Activated CD4-positive, alpha-beta T cell treated with anti-CD3 and anti-CD28 coated beads, Interleukin-2, amount 10 ng/mL, durations not matched to agents 24 days and 14 days (primary cell): ENCODE results near the gene PCSK6. TPM values are rescaled to one million over a fixed set of nuclear protein-coding genes. Genes with fewer than 3 reads are reported as not detected.

ENCODE experiments used
- DNase-seq: peaks from one replicate; pipeline ENCODE4 v3.0.0; 2022
- H3K27ac Mint-ChIP-seq: one replicate; pipeline ENCODE4 v1.8.0; 2022; ENCODE audit warnings: mild to moderate bottlenecking, mixed read lengths
- H3K27me3 Mint-ChIP-seq: one replicate; pipeline ENCODE4 v1.8.0; 2022; ENCODE audit warnings: mixed read lengths
- H3K36me3 Mint-ChIP-seq: one replicate; pipeline ENCODE4 v1.8.0; 2022; ENCODE audit warnings: low read depth, mild to moderate bottlenecking, mixed read lengths
- H3K4me1 Mint-ChIP-seq: one replicate; pipeline ENCODE4 v1.8.0; 2021; ENCODE audit warnings: mixed read lengths
- H3K4me3 Mint-ChIP-seq: one replicate; pipeline ENCODE4 v1.8.0; 2022; ENCODE audit warnings: mild to moderate bottlenecking, moderate library complexity, mixed read lengths
- H3K9me3 Mint-ChIP-seq: one replicate; pipeline ENCODE4 v1.8.0; 2021; ENCODE audit warnings: mixed read lengths
- intact Hi-C: fragments of 100-400 bp; cut with micrococcal nuclease; formaldehyde crosslinking; loops from one replicate; pipeline ENCODE4 v1.15.1; 2023
- total RNA-seq: library from RNA; stranded (reverse); gene quantifications from 2 replicates; pipeline ENCODE4 v1.2.3, GENCODE V29; 2022

Gene PCSK6
- total RNA-seq, 1 donor from 2014 or later = 5.4 TPM

DNA sequence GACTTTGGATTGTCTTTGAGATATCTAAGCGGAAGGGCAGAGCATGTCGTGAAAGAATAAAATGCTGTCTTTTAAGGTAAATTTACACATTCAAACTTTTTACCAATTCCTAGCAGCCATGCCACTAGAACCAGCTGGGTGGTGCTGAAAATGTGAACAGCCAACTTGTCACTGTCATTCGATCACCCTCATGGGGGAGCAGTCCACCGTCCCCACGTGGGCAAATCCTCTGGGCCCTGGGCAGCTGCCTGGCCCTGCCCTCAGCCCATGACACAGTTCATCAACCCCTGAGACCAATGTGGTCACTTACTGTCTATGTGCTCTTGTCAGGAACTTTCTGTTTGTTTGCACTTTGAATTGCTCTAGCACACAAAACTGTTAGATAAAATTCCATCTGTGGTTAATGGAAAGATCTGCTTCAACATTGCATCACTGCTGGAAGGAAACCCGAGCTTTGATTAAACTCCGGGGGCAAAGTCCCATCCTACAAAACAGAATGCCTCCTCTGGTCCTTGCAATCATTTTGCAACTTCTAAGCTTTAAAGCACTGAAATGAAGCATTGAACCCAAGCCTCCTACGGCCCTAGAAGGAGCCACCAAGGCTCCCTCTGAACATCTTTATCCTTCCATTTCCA is 50.1 kb downstream of the PCSK6 start:
- Mint-ChIP-seq H3K36me3 (no peaks in the 10 kb centered on the region), H3K27ac (no peak overlapping the region), H3K9me3 (no peaks in the 10 kb centered on the region), H3K27me3 (peaks cover 6% of the 10 kb centered on the region), H3K4me3 (no peak overlapping the region), H3K4me1 (peaks cover 7% of the 10 kb centered on the region)
- intact Hi-C loops = no loop called here
- DNase-seq = no peak

DNA sequence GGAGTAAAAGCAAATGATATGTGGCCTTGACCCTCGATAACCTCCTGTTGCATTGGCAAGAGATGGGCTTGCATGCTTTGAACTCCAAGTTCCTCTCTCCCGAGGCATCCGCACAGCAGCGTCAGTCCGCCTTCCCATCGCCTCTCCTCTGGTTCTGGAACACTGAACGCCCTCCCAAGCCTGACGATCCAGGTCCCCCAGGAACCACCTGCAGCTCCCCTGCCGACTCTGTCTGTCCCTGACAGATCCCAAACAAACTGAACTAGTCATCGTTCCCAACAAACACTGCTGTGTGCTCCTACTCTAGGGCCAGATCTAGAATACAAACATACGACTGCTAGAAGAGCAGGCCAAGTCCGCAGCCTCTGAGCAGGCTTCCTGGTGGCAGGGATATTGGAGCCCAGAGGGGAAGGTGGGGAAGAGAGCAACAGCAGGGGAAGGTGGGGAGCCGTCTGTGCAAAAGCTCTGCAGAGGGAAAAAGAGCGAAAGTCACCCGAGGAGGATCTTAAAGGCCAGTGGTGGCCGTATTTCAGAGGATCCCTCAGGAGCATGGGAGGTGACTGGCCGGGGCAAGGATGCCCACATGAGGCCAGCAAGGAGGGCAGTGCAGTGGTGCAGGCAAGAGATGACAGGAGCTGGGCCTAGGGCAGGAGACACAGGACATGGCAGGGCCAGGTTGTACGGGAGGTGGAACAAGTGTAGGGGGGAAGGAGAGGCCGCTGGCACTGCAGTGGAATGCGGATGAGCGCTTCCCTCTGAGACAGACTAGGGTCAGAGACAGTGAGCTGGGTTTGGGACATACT is 50.8 kb downstream of the PCSK6 start:
- H3K27ac Mint-ChIP-seq = no peak overlapping the region
- H3K27me3 Mint-ChIP-seq = peaks cover 6% of the 10 kb centered on the region
- intact Hi-C loops = no loop called here
- H3K9me3 Mint-ChIP-seq = no peaks in the 10 kb centered on the region
- H3K4me1 Mint-ChIP-seq = peaks cover 7% of the 10 kb centered on the region
- DNase-seq = no peak
- H3K4me3 Mint-ChIP-seq = no peak overlapping the region
- no peaks in the 10 kb centered on the region for H3K36me3 Mint-ChIP-seq

DNA sequence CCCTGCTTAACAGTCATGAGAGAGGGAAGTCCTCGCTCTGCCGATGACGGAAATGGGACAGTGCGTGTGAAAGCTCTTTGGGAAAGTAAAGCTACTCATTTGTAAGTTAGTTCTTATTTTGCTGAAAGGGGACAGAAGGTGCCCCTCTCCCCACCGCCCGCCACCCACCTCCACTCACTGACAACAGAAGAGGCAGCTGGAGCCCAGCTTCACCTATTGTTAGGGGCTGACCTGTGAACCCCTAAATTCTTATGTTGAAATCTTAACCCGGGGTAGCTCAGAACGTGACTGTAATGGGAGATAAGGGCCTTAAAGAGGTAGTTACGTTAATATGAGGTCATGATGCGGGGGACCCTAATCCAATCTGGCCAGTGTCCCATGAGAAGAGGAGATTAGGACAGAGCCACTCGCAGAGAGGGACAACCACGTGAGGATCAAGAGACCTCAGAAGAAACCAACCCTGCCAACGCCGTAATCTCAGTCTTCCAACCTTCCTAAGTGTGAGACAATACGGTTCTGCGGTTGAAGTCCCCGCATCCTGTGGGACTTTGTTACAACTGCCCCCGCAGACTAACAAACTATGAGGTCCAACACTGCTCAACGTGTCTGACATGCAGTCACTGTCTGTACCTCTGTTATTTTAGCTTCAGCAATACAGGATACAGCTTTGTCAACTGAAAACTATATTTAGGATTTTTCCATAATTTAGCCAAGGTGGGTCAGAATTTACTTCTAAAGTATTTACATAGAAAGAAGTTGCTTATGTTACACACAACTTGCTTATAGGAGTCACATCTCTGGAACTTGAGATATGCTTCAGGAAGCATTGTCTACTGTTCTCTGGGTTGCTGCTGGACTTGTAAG is 51.7 kb downstream of the PCSK6 start:
- Mint-ChIP-seq H3K4me3 (no peak overlapping the region), H3K27me3 (peaks cover 6% of the 10 kb centered on the region), H3K36me3 (no peaks in the 10 kb centered on the region), H3K9me3 (no peaks in the 10 kb centered on the region), H3K27ac (no peak overlapping the region), H3K4me1 (peaks cover 7% of the 10 kb centered on the region)
- no peak for DNase-seq
- intact Hi-C loops = no loop called here

DNA sequence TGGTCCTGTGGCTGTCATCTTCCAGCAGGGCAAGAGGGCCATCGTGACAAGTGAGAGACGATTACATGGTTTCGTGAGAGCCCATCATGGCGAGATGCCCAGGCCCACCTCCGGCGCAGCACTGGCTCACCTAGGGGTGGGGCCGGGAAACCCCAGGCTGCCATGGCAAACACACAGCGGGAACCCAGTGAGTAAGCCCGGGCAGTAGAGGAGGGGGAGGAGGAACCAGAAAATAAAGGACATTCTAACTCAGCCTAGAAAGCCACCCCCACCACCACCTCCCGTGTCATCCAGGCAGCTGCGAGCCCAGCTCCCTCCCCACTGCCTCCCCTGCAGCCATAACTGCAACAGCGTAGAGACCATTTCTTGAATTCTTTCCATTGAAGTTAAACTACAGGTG is 52.3 kb downstream of the PCSK6 start:
- H3K36me3 Mint-ChIP-seq = no peaks in the 10 kb centered on the region
- no peak overlapping the region for H3K27ac Mint-ChIP-seq
- peaks cover 6% of the 10 kb centered on the region for H3K4me1 Mint-ChIP-seq
- no peak for DNase-seq
- intact Hi-C loops = no loop called here
- H3K4me3 Mint-ChIP-seq = no peak overlapping the region
- peaks cover 5% of the 10 kb centered on the region for H3K27me3 Mint-ChIP-seq
- H3K9me3 Mint-ChIP-seq = no peaks in the 10 kb centered on the region

DNA sequence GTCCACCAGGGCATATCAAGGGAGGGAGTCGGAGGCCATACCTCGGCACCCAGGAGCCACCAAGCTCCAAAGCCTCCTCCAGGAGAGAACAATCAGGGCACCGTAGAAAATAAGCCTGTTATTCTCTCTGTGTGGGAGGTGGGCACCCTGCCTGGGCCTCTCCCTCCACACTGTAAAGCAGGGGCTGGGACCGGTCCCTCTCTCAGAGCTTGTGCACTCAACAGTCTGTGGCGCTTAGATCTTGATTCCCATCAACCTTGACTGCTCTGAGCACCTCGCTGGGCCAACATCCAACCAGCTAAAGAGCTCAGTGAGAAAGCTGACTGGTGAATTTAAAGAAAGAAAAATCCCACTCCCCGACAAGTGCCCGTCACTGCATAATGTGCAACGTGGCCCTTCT is 53.0 kb downstream of the PCSK6 start:
- peaks cover under 1% of the 10 kb centered on the region for H3K4me1 Mint-ChIP-seq
- H3K27ac Mint-ChIP-seq = no peak overlapping the region
- H3K4me3 Mint-ChIP-seq = no peak overlapping the region
- peaks cover 4% of the 10 kb centered on the region for H3K27me3 Mint-ChIP-seq
- H3K9me3 Mint-ChIP-seq = no peaks in the 10 kb centered on the region
- H3K36me3 Mint-ChIP-seq = no peaks in the 10 kb centered on the region
- intact Hi-C loops = no loop called here
- DNase-seq = no peak

DNA sequence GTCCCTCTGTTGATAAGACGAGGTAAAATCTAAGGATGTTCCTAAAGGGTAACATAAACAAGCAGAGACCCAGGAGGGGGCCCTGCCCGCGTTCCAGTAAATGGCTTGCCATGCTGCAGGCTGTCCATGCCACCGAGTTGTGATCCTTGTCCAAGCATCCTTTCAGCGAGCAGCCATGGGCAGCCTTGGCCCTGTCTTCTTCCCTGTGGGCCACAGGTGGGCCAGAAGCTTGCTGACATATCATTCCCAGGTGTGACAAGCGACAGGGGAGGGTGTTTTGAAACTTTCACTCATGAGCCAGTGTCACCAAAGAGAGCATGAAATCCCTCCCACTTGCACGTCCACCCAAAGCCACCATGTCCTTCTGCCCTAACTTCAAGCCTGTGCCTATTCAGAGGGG is 53.7 kb downstream of the PCSK6 start:
- Mint-ChIP-seq H3K4me1 (no peaks in the 10 kb centered on the region), H3K27me3 (peaks cover 4% of the 10 kb centered on the region), H3K27ac (no peak overlapping the region), H3K4me3 (no peak overlapping the region), H3K36me3 (no peaks in the 10 kb centered on the region), H3K9me3 (no peaks in the 10 kb centered on the region)
- DNase-seq = no peak
- intact Hi-C loops = no loop called here

DNA sequence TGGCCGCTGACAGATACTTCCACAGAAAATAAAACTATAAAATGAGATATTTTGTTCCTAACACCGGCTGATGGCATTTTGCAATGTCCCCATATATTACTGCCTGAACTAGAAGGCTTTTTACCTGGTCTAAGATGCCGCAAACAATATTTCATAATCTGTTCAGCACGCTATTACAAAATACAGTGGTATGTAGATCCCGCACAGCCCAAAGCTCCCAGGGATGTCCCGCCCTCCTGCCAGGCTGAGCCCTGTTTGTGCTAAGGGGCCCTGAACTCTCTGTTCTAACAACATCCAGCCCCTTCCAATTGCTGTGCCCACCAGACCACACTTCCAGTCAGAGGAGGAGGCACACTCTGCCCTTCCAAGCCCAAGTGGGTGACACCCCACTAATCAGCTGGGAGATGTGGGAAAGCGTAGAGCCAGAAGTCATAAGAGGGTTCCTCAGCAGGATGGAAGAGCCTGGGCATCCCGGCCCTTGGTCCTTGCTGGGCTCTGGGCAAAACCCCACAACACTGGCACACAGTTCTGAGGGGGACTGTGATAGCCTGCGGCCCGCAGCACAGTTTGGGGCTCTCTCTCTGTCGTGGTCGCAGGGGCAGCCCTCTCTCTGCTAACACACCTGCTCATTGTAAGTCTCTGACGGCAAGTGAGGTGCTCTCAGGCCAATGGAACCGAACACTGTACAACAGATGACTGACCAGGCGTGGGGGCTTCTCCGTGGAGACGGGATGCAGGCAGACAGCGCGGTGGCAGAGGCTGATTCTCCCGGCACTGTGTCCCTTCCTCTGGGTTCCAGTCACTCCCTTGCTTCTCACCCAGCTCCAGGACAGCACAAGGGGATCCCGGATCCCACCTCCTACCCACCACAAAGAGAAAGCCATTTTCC is 55.2 kb downstream of the PCSK6 start:
- no peaks in the 10 kb centered on the region for H3K36me3 Mint-ChIP-seq
- DNase-seq = no peak
- no peaks in the 10 kb centered on the region for H3K9me3 Mint-ChIP-seq
- H3K27me3 Mint-ChIP-seq = no peaks in the 10 kb centered on the region
- H3K4me1 Mint-ChIP-seq = no peaks in the 10 kb centered on the region
- no peak overlapping the region for H3K4me3 Mint-ChIP-seq
- no peak overlapping the region for H3K27ac Mint-ChIP-seq
- intact Hi-C loops = no loop called here

DNA sequence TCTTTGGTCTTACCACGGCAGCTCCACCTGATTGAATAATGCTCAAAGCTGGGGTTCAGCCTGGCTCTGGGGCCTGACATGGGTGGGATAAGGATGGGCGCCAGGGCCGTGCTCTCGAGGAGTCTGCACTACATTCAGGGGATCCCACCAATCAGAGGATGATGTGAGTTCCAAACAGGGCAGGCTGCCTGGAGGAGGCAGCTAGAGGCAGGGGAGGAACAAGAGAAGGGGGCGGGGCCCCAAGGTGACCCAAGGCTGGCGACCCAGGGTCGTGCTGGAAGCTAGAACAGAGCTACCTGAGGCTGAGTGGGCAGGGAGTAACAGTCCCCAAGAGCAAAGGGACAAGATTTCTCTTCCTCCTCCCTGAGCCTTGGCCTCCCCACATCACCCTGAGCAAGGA is 56.1 kb downstream of the PCSK6 start:
- Mint-ChIP-seq H3K27ac (no peak overlapping the region), H3K36me3 (no peaks in the 10 kb centered on the region), H3K27me3 (no peaks in the 10 kb centered on the region), H3K9me3 (no peaks in the 10 kb centered on the region), H3K4me1 (no peaks in the 10 kb centered on the region), H3K4me3 (no peak overlapping the region)
- intact Hi-C loops = no loop called here
- DNase-seq = no peak

DNA sequence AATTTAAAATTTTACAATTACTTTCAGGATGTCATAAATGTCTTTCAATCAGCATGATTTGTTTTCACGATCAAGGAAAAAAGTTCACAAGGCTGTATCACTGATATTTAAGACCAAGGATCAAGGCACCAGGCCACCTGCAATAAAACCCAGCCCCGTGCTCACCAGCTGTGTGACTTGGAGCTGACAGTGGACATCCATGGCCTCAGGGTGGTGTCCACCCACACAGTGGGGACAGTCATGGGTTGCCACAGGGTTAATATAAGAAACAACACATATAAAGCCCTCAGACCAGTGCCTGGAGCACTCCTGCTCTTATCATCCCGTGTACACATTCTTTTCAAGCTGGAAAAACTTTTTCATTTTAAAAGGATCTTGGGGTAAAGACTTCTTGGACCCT is 56.5 kb downstream of the PCSK6 start:
- Mint-ChIP-seq H3K4me1 (no peaks in the 10 kb centered on the region), H3K9me3 (no peaks in the 10 kb centered on the region), H3K36me3 (no peaks in the 10 kb centered on the region), H3K27me3 (no peaks in the 10 kb centered on the region), H3K4me3 (no peak overlapping the region), H3K27ac (no peak overlapping the region)
- no peak for DNase-seq
- intact Hi-C loops = no loop called here

DNA sequence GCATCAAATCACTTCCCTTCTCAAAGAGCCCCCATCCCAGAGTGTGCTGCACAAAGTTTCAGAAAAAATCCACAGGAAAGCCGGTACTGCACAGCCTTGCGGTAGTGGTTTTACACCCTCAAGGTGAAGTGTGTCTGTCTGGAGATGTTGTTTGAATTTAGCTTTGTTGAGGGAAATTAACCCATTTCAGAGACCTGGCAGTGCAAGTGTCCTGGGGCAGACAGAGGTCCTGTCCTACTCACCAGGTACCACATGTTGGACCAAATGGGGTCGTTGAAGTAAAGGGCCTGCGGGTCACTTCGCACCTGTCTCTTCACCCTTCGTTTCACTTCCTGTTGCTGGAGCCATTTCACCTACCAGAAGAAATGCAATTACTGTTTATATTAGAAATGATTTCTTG is 57.8 kb downstream of the PCSK6 start:
- Mint-ChIP-seq H3K4me1 (no peaks in the 10 kb centered on the region), H3K9me3 (no peaks in the 10 kb centered on the region), H3K36me3 (no peaks in the 10 kb centered on the region), H3K27ac (no peak overlapping the region), H3K4me3 (no peak overlapping the region), H3K27me3 (no peaks in the 10 kb centered on the region)
- no peak for DNase-seq
- intact Hi-C loops = no loop called here

DNA sequence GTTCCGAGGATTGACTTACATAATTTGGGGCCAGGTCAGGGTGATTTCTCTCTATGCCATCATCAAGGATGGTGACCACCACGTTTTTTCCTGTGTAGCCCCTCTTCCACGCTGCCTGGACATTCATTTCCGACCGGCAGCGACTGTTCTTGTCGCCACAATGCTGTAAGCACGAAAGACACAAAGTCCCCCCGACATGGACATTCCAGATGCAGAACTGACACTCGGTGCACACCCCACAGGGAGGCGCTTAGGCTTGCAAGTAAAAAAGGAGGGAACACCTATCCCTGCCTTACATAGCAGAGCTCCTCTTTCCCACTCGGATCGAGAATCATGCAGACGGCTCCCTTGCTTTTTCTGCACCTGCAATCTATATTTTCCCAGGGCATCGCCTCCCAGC is 58.2 kb downstream of the PCSK6 start:
- Mint-ChIP-seq H3K4me1 (no peaks in the 10 kb centered on the region), H3K36me3 (no peaks in the 10 kb centered on the region), H3K27ac (no peak overlapping the region), H3K9me3 (no peaks in the 10 kb centered on the region), H3K27me3 (no peaks in the 10 kb centered on the region), H3K4me3 (no peak overlapping the region)
- DNase-seq = no peak
- intact Hi-C loops = no loop called here

DNA sequence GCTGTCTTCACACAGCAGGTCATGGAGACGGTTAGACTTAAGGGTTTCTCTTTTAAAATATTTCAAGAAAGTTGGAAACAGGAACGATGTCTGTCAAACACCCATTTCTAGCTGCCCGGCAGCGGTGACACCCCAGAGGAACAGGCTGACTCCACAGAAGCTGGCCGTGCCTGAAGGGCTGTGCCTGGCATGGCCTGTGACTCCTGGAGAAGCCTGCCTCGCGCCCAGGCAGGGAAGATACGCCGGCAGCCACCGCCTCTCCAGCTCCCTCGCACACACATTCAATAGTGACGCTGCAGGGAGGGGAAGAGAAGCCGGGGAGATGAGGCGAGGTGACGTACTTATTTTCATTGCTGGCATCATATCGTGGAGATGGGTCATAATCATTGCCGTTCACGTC is 59.9 kb downstream of the PCSK6 start:
- intact Hi-C loops = no loop called here
- H3K9me3 Mint-ChIP-seq = no peaks in the 10 kb centered on the region
- no peaks in the 10 kb centered on the region for H3K27me3 Mint-ChIP-seq
- DNase-seq = no peak
- no peaks in the 10 kb centered on the region for H3K4me1 Mint-ChIP-seq
- H3K36me3 Mint-ChIP-seq = no peaks in the 10 kb centered on the region
- H3K4me3 Mint-ChIP-seq = no peak overlapping the region
- no peak overlapping the region for H3K27ac Mint-ChIP-seq

DNA sequence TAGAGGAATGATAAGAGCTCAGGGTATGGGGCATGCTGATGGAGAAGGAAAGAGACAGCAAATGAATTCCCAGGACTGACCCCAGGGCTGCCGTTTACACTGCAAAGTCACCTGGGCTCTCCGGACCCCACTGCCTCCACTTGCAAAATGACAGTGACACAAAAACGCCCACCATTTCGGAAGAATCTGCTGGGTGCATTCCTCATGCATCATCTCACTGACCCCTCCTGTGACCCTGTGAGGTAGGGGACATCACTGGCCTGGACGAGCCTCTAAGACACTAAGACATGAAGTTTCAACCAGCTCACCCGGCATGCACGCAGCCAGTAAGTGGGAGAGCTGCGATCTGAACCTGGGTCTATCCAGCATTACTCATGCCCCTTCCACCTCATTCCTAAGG is 60.3 kb downstream of the PCSK6 start:
- Mint-ChIP-seq H3K27me3 (no peaks in the 10 kb centered on the region), H3K4me1 (no peaks in the 10 kb centered on the region)
- intact Hi-C loops = no loop called here

More for the DNA sequence above, 60.3 kb downstream of the PCSK6 start:
- no peak for DNase-seq
- H3K27ac Mint-ChIP-seq = no peak overlapping the region
- no peaks in the 10 kb centered on the region for H3K9me3 Mint-ChIP-seq
- H3K4me3 Mint-ChIP-seq = no peak overlapping the region
- no peaks in the 10 kb centered on the region for H3K36me3 Mint-ChIP-seq
